OCI-LY3 (cell line): ENCODE results near the gene LRRIQ3.

Experiments
- EZH2phosphoT487 ChIP-seq: fragments of 200-600 bp; shearing (Covaris generic); IDR thresholded peaks from 2 replicates; pipeline ENCODE4 v1.6.1; 2018; ENCODE audit warnings: antibody characterized with exemption, mixed run types, low read depth
- TF ChIP-seq, protein P1 (sequence below): fragments of 200-600, 300-600 bp; sonication (generic); IDR thresholded peaks from 2 replicates; pipeline ENCODE4 v1.5.1; 2014; ENCODE audit warnings: antibody characterized with exemption, low read length, low read depth

DNA sequence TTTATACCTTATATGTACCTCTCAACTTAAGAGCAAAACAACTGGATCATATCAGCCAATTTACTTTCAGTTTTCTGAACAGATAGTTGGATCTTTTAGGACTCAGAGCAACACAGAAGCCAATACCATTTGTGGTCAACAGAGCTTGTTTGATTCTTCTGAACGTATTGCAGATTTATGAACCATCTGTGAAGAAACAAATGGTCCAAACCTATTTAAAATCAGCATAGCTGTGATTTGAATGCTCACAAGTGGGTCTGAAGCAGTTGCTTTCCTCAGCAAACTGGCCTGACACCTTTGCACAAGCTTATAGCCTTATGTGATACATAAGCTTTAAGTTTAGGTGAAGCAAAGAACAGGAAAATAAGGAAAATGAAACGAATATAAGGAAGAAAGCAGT, 147.6 kb downstream of the LRRIQ3 start:
- TF ChIP-seq, protein P1, sequence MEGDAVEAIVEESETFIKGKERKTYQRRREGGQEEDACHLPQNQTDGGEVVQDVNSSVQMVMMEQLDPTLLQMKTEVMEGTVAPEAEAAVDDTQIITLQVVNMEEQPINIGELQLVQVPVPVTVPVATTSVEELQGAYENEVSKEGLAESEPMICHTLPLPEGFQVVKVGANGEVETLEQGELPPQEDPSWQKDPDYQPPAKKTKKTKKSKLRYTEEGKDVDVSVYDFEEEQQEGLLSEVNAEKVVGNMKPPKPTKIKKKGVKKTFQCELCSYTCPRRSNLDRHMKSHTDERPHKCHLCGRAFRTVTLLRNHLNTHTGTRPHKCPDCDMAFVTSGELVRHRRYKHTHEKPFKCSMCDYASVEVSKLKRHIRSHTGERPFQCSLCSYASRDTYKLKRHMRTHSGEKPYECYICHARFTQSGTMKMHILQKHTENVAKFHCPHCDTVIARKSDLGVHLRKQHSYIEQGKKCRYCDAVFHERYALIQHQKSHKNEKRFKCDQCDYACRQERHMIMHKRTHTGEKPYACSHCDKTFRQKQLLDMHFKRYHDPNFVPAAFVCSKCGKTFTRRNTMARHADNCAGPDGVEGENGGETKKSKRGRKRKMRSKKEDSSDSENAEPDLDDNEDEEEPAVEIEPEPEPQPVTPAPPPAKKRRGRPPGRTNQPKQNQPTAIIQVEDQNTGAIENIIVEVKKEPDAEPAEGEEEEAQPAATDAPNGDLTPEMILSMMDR: no peak
- TF ChIP-seq EZH2phosphoT487: no peak
